KG1 (cell line): ENCODE data around the gene BSX.

Source experiments
- DNase-seq: peaks from one replicate; lab custom pipeline; 2025; lab: John Stamatoyannopoulos, UW

BSX gene

GRCh38 chr11:122981388-122982264, at the start of gene BSX:
Gene BSX (minus strand): TSS chr11:122981834. CDS start chr11:122981671, 163 bp downstream.
- DNase-seq, result peak; percentile 45

- DNase-seq, result no peak
Observed at GRCh38 chr11:123030517-123030916, 48.9 kb upstream of the BSX start.

GRCh38 chr11:123020968-123021367, 39.3 kb upstream of the BSX start:
- DNase-seq, result peak; percentile 71

- DNase-seq, result no peak
Observed at GRCh38 chr11:123018702-123019101, 37.1 kb upstream of the BSX start.

- no peak for DNase-seq
Observed at GRCh38 chr11:123011510-123011909, 29.9 kb upstream of the BSX start.

GRCh38 chr11:123006860-123007542, 25.4 kb upstream of the BSX start:
- no peak for DNase-seq

- DNase-seq, result no peak
Observed at GRCh38 chr11:123000721-123001120, 19.1 kb upstream of the BSX start.

GRCh38 chr11:122998727-122999366, 17.2 kb upstream of the BSX start:
- DNase-seq, result no peak

GRCh38 chr11:122995526-122995925, 13.9 kb upstream of the BSX start:
- DNase-seq, result no peak

- DNase-seq, result no peak
Observed at GRCh38 chr11:122984186-122985011, 2.8 kb upstream of the BSX start.

GRCh38 chr11:122983438-122984185, 2.0 kb upstream of the BSX start:
- no peak for DNase-seq

- DNase-seq, result no peak
Observed at GRCh38 chr11:122979815-122980595, 1.6 kb downstream of the BSX start.

- no peak for DNase-seq
Observed at GRCh38 chr11:122979103-122979814, 2.4 kb downstream of the BSX start.

- no peak for DNase-seq
Observed at GRCh38 chr11:122978299-122978620, 3.4 kb downstream of the BSX start.

- DNase-seq, result no peak
Observed at GRCh38 chr11:122977470-122978298, 4.0 kb downstream of the BSX start.

- DNase-seq, result no peak
Observed at GRCh38 chr11:122976734-122977469, 4.7 kb downstream of the BSX start.

GRCh38 chr11:122976061-122976733, 5.4 kb downstream of the BSX start:
- no peak for DNase-seq

GRCh38 chr11:122963961-122964360, 17.7 kb downstream of the BSX start:
- DNase-seq, result no peak
